ENCODE measurements around the gene OXLD1.
"Not testable (repeated sequence)": the region's sequence is repeated elsewhere in the genome, so short reads cannot be mapped to it uniquely, and the experiment has no call there.

The OXLD1 gene

DNA sequence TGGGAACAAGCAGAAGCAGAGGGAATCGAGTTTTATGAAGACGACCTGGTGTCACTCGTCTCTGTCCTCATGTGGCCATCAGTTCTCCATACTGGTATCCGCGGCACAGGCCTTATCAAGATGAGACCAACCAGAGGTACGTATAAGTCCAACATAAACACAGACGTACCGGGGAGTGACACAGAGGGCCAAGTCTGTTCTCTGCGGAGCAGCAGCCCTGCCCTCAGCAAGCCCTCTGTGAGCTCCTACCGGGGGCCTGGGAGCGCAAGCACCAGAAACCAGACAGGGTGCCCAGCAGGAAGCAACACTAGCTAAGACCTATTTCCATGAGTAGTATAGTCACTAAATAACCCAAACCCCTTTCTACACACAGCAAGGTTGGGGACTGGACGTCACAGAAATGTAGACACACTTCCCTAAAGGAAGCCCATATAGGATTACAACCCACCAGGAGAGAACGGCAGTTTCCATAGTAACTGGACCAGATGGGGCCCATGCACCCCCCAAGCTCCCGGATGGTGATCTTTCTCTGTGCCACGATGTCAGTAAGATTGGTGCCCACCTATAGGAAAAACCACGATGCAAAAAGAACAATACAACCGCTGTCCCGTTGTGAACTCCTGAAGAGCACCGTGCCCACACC lies 16.3 kb upstream of the OXLD1 start:
- H3K4me3 ChIP-seq (ENCODE audit: low read length): peak overlapping the region; percentile 77
- DNase-seq (ENCODE audit: low read depth): no peak
- TF ChIP-seq, protein P1, sequence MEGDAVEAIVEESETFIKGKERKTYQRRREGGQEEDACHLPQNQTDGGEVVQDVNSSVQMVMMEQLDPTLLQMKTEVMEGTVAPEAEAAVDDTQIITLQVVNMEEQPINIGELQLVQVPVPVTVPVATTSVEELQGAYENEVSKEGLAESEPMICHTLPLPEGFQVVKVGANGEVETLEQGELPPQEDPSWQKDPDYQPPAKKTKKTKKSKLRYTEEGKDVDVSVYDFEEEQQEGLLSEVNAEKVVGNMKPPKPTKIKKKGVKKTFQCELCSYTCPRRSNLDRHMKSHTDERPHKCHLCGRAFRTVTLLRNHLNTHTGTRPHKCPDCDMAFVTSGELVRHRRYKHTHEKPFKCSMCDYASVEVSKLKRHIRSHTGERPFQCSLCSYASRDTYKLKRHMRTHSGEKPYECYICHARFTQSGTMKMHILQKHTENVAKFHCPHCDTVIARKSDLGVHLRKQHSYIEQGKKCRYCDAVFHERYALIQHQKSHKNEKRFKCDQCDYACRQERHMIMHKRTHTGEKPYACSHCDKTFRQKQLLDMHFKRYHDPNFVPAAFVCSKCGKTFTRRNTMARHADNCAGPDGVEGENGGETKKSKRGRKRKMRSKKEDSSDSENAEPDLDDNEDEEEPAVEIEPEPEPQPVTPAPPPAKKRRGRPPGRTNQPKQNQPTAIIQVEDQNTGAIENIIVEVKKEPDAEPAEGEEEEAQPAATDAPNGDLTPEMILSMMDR (IDR thresholded peaks at IDR 0.05; ENCODE audit: insufficient read depth, low read depth, low read length, missing control alignments): no peak

DNA sequence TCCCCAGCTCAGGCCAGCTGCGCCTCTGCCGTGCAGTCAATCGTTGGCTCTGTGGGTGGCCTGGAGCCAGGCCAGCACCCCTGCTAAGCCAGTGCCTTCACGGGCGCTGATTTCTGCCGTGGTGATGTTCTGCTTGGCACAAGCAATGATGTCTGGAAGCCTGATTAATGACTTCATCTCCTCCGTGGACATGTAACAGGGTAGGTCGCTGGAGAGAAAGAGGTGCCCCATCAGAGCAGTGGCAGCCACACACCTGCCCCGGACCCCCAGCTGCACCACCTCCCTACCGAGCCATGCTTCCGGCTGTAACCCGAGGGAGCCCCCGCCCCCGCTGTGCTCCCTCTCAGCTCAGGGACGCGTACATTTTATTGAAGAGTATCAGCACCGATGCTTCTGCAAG lies 15.3 kb upstream of the OXLD1 start:
- no peak overlapping the region for H3K4me3 ChIP-seq (ENCODE audit: low read length)
- DNase-seq (ENCODE audit: low read depth): no peak
- TF ChIP-seq, protein P1 (IDR thresholded peaks at IDR 0.05; ENCODE audit: insufficient read depth, low read depth, low read length, missing control alignments): no peak

DNA sequence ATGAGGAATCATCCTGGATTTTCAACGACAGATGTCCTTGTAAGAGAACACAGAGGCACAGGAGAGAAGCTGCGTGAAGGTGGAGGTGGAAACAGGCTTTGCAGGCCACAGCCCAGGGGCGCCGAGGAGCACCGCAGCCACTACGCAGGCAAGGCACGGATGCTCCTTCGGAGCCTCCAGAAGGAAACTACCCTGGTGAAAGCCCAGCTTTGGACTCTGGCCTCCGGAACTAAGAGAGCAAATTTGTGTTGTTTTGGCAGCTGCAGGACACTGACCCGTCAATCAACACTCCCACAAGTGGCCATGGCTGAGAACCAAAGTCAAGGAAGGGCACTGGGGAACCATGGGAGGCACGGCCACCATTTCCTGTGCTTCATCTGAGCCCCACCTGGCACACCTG lies 13.7 kb upstream of the OXLD1 start:
- no peak overlapping the region for H3K4me3 ChIP-seq (ENCODE audit: low read length)
- no peak for DNase-seq (ENCODE audit: low read depth)
- TF ChIP-seq, protein P1 (IDR thresholded peaks at IDR 0.05; ENCODE audit: insufficient read depth, low read depth, low read length, missing control alignments): no peak

DNA sequence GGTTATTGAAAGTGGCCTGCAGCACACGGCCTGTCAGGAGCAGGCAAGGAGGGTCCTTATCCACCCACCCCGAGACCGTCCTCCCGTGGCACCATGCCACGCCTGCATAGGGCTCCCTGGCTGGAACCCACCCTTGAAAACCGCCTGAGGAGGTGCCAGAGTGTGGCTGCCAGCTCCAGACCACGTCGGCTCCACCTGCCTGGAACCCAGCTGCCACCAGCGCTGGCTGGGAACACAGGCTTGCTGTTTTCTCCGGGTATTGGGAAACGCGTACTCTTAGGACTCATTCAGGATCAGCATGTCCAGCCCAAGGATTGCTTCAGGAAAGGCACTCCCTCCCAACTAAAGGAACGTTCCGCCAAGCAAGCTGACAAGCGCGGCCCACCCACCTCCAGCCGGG lies 10.5 kb upstream of the OXLD1 start:
- no peak overlapping the region for H3K4me3 ChIP-seq (ENCODE audit: low read length)
- TF ChIP-seq, protein P1 (IDR thresholded peaks at IDR 0.05; ENCODE audit: insufficient read depth, low read depth, low read length, missing control alignments): no peak
- peak; percentile 27 for DNase-seq (ENCODE audit: low read depth)

DNA sequence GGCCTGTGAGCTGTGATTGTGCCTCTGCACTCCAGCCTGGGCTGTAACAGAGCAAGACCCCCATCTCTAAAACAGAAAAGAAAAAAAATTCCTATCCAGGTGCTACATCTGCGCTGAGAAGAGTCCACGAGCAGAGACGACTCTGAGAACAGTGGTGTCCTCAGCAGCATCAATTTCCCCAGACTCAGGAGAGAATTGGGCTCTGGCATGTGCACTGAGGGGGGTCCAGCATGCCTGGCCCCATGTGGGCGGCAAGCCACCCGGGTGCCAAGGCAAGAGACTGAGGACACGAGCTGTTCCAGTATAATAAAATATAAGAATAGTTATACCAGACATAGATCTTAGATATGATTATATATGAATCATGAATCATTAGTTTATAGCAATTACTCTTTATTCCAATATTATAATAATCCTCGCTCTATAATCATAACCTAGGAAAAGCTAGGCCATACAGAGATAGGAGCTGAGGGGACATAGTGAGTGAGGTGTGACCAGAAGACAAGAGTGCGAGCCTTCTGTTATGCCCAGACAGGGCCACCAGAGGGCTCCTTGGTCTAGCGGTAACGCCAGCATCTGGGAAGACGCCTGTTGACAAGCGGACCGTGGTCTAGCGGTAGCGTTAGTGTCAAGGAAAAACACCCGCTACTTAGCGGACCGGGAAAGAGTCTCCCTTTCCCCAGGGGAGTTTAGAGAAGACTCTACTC lies 9.3 kb upstream of the OXLD1 start:
- not testable (repeated sequence) for H3K4me3 ChIP-seq (ENCODE audit: low read length)
- TF ChIP-seq, protein P1 (IDR thresholded peaks at IDR 0.05; ENCODE audit: insufficient read depth, low read depth, low read length, missing control alignments): peak; percentile 56
- peak; percentile 35 for DNase-seq (ENCODE audit: low read depth)

DNA sequence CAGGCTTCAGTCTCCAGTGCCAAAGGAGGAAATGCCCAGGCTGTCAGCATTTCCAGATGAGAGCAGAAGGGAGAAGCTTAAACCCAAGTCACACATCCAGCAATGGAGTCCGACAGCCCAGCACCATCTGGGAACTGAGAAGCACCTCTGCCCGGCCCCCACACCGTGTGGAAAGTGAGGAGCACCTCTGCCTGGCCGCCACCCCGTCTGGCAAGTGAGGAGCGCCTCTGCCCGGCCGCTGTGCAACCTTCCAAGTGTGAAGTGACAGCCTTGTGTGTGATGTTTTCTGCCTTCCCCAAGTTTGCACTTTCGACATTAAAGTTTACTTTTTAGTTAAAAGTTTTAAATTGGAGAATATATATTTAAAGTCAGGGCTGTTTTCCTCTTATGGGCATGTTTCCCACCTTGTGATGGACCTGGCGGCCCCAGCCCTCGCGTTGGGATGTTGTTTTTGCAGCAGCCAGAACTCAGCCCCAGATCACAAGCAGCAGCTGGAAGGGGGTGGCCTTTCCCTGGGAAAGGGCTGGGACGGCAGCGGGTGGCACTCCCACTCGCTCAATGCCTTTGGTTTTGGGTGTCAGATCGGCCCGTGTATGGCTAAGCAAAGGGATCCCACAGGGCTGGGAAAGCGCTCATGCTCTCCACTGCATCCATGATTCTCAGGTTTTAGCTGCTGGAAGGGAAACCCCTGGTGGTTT lies 7.3 kb upstream of the OXLD1 start:
- TF ChIP-seq, protein P1 (IDR thresholded peaks at IDR 0.05; ENCODE audit: insufficient read depth, low read depth, low read length, missing control alignments): no peak
- no peak for DNase-seq (ENCODE audit: low read depth)
- H3K4me3 ChIP-seq (ENCODE audit: low read length): no peak overlapping the region
